Measurements from ENCODE around the gene GPR27. TPM values are rescaled to one million over a fixed set of nuclear protein-coding genes. Genes with fewer than 3 reads are reported as not detected.

The GPR27 gene
- total and polyA plus RNA-seq, 4 donors: 0.09 to 0.65 (median 0.17) TPM; not detected in 1

- TF ChIP-seq MAX (IDR thresholded peaks at IDR 0.05): no peak
- no peak for TF ChIP-seq FOXA2 (IDR thresholded peaks at IDR 0.05)
- no peak for TF ChIP-seq TAF1 (conservative IDR thresholded peaks at IDR 0.05)
- TF ChIP-seq NR2F2 (IDR thresholded peaks at IDR 0.05): no peak
- TF ChIP-seq RXRA (IDR thresholded peaks at IDR 0.05): no peak
Observed at GRCh38 chr3:71751602-71752001, 2.1 kb upstream of the GPR27 start (continued).

GRCh38 chr3:71752831-71753700 is 589 bp upstream of the GPR27 start:
- H3K27me3 ChIP-seq (ENCODE audit: control insufficient read depth in 4 of 4, insufficient read depth in 4 of 4, low read length in 3 of 4): peaks cover 0 to 21% (median 2%) of the 10 kb centered on the region in 4 donors
- H3K4me3 ChIP-seq (ENCODE audit: low read depth in 1 of 3, low read length in 3 of 3): peak overlapping the region in 1 of 3 donors; percentile 70
- H3K9me3 ChIP-seq (ENCODE audit: control insufficient read depth in 4 of 4, low read length in 3 of 4): no peaks in the 10 kb centered on the region
- no peak for DNase-seq (ENCODE audit: low spot score)
- H3K4me1 ChIP-seq (ENCODE audit: control insufficient read depth in 4 of 4, insufficient read depth in 4 of 4, low read length in 3 of 4): peaks cover 4 to 14% (median 9%) of the 10 kb centered on the region in 4 donors
- TF ChIP-seq MAX (IDR thresholded peaks at IDR 0.05) (no peak), RAD21 (IDR thresholded peaks at IDR 0.05) (no peak), ZBTB33 (IDR thresholded peaks at IDR 0.05) (no peak), GABPA (IDR thresholded peaks at IDR 0.05 in 1 of 2, conservative IDR thresholded peaks at IDR 0.05 in 1 of 2) (no peak), REST (IDR thresholded peaks at IDR 0.05) (no peak), JUND (IDR thresholded peaks at IDR 0.05) (no peak), HNF4G (IDR thresholded peaks at IDR 0.05) (no peak)
- no peak overlapping the region for H3K9ac ChIP-seq (ENCODE audit: low read depth in 1 of 2, low read length in 2 of 2)
- H3K36me3 ChIP-seq (ENCODE audit: control insufficient read depth in 4 of 4, insufficient read depth in 3 of 4, low read depth in 1 of 4, low read length in 3 of 4): no peaks in the 10 kb centered on the region
- no peak overlapping the region for H3K27ac ChIP-seq (ENCODE audit: low read depth in 1 of 2, low read length in 2 of 2)
- WGBS: 7% methylated on average over 68 of the region's 68 CpGs

GRCh38 chr3:71754610-71755253 is 1.1 kb downstream of the GPR27 start:
- H3K9me3 ChIP-seq (ENCODE audit: control insufficient read depth in 4 of 4, low read length in 3 of 4): no peaks in the 10 kb centered on the region
- DNase-seq (ENCODE audit: low spot score): no peak
- H3K27ac ChIP-seq (ENCODE audit: low read depth in 1 of 2, low read length in 2 of 2): no peak overlapping the region
- H3K9ac ChIP-seq (ENCODE audit: low read depth in 1 of 2, low read length in 2 of 2): no peak overlapping the region
- H3K36me3 ChIP-seq (ENCODE audit: control insufficient read depth in 4 of 4, insufficient read depth in 3 of 4, low read depth in 1 of 4, low read length in 3 of 4): no peaks in the 10 kb centered on the region
- H3K4me1 ChIP-seq (ENCODE audit: control insufficient read depth in 4 of 4, insufficient read depth in 4 of 4, low read length in 3 of 4): peaks cover 4 to 14% (median 9%) of the 10 kb centered on the region in 4 donors
- peaks cover 0 to 21% (median 2%) of the 10 kb centered on the region in 4 donors for H3K27me3 ChIP-seq (ENCODE audit: control insufficient read depth in 4 of 4, insufficient read depth in 4 of 4, low read length in 3 of 4)
- H3K4me3 ChIP-seq (ENCODE audit: low read depth in 1 of 3, low read length in 3 of 3): peak overlapping the region in 1 of 3 donors; percentile 70
- WGBS: 12% methylated on average over 65 of the region's 65 CpGs
- no peak for TF ChIP-seq HNF4A (conservative IDR thresholded peaks at IDR 0.05)
- TF ChIP-seq ZBTB33 (IDR thresholded peaks at IDR 0.05): no peak
- no peak for TF ChIP-seq REST (IDR thresholded peaks at IDR 0.05)
- no peak for TF ChIP-seq HNF4G (IDR thresholded peaks at IDR 0.05)
- no peak for TF ChIP-seq RXRA (IDR thresholded peaks at IDR 0.05)
- no peak for TF ChIP-seq NR2F2 (IDR thresholded peaks at IDR 0.05)
- no peak for TF ChIP-seq ATF3 (IDR thresholded peaks at IDR 0.05)
- no peak for TF ChIP-seq FOXA2 (IDR thresholded peaks at IDR 0.05)
- no peak for TF ChIP-seq GABPA (IDR thresholded peaks at IDR 0.05 in 1 of 2, conservative IDR thresholded peaks at IDR 0.05 in 1 of 2)
- TF ChIP-seq TAF1 (conservative IDR thresholded peaks at IDR 0.05): no peak
- TF ChIP-seq YY1 (IDR thresholded peaks at IDR 0.05): no peak

Measured in liver (tissue), 9 donors.